ENCODE results near the gene SAP130. TPM values are rescaled to one million over a fixed set of nuclear protein-coding genes. Genes with fewer than 3 reads are reported as not detected.

The SAP130 gene
- polyA plus RNA-seq, 1 donor = 12.9 TPM

Other genes with a start within 250 kb of the SAP130 start
- gene WDR33, start 216.9 kb downstream of the SAP130 start, polyA plus RNA-seq (ENCODE audit: insufficient read length) = 28.3 TPM
- 49.3 TPM for gene POLR2D, start 169.9 kb downstream of the SAP130 start, polyA plus RNA-seq (ENCODE audit: insufficient read length)
- gene AMMECR1L, start 142.1 kb downstream of the SAP130 start, polyA plus RNA-seq (ENCODE audit: insufficient read length) = 14.8 TPM
- 29.7 TPM for gene UGGT1, start 63.1 kb upstream of the SAP130 start, polyA plus RNA-seq (ENCODE audit: insufficient read length)

Data from hindlimb muscle (tissue), 1 donor.